ENCODE results near the gene MOB2.

DNA sequence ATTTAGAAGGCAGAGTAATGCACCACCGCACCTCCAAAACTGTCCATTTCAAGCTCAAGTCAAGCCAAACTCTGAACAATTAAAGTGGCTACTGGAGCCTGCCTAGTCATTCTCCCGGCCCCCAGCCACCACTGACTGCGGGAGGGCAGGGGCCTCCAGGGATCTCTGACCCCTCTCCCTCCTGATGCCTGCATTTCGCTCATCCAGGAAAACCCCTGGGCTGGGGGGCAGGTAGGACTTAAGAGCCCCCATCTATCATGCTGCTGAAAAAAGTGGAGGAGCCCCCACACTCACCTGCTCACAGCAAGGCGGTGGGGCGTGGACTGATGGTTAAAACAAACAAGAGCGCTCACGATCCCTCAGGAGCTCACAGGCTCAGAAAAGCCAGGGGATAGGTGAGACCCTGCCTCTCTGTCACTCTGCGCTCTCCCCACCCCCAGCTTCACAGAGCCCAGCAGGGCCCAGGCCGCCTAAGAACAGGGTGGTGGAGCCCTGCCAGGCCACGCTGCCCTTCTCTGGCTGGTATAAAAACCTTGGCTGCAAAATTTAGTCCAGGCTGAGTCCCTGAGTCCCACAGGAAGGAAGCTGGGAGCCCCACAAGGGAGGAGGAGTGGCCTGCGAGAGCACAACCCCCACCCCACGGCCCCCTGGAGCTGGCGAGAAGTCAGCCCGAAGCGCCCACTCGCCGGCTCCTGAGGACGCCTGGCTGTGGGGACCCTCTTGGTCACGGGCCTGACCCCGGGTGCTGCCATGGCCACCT lies 21.0 kb upstream of the MOB2 start:
- TF ChIP-seq CTCF (IDR thresholded peaks at IDR 0.05), result no peak
- TF ChIP-seq POLR2AphosphoS5 (IDR thresholded peaks at IDR 0.05), result no peak

All from breast epithelium (tissue), 3 donors.